HG03439 (cell line): ENCODE results near the gene ADGRG6.
"Not testable (repeated sequence)": the region's sequence is repeated elsewhere in the genome, so short reads cannot be mapped to it uniquely, and the experiment has no call there.

Experiments
- ATAC-seq: cut with Tn5 transposase; IDR thresholded peaks from one replicate; pipeline ENCODE4 v1.9.1; 2021; ENCODE audit warnings: mild to moderate bottlenecking, moderate library complexity; ENCODE audit not compliant: unreplicated experiment

The ADGRG6 gene

DNA sequence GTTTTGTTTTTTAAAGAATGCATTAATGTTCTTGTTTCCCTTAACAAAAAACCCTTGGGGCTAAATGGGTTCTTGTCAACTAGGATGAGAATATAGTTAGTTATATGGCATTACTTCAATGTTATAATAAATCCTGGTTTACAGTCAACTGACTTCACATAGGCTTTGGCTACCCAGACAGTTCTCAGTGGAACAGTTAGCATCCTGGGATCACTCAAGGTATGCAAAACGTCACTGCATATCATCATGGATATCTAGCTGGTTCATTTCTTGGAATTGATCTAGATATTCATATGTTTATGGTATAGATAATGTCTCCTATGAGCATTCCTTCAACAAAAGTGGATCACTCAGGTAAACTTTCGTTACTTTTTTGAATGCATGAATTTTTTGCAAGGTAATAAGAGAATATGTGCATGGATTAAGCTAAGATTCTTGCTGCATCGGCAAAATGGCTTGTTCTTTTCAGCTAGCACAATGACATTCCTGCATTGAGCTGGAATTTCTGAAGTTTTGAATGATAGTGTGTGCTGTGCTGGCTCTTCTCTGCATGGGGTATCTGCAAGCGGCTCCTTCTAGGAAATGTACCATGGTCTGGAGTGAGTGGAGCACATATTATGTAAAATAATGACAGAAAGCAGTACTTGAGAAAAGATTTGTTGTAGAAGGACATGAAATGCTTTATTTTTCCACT, 138.9 kb downstream of the ADGRG6 start:
- no peak for ATAC-seq

DNA sequence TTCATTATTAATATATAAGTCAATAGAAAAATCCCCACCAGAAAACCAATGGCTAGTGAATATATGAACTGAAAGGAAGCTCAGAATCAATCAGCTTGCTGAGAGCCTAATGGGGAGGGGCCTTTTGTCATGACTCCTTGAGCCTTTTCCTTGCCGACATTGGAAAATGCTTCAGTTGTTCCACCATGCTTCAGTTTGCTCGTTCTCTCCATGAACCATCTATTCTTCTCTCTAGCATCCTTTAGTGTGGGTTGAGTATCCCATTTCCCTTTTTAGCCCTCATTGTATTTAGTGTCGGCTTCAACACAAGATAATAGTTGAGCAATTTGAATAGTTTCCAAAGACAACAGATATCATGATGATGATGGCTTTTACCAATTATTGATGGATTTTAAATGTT, 139.9 kb downstream of the ADGRG6 start:
- ATAC-seq, result no peak

- no peak for ATAC-seq
Observed at GRCh38 chr6:142443102-142443501, 141.3 kb downstream of the ADGRG6 start.

- ATAC-seq, result no peak
Observed at GRCh38 chr6:142443532-142443931, 141.7 kb downstream of the ADGRG6 start.

DNA sequence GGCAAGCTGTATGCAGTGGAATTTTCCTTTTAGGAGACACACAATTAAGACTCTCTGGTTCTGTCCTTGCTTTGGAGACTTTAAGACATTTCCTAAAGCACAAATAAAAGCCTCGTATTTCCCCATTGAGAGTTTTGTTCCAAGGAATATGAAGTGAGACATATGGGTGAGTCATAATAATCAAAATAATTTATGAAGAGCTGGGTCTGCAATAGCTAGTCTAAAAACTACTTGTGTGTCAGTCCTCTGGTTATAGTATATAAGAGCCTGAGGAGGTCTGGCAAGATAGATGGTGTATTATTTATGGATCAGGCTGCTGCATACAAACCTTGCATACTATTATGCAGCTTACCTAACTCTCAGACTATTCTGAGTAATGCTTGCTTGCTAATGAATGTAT, 142.6 kb downstream of the ADGRG6 start:
- ATAC-seq, result no peak

DNA sequence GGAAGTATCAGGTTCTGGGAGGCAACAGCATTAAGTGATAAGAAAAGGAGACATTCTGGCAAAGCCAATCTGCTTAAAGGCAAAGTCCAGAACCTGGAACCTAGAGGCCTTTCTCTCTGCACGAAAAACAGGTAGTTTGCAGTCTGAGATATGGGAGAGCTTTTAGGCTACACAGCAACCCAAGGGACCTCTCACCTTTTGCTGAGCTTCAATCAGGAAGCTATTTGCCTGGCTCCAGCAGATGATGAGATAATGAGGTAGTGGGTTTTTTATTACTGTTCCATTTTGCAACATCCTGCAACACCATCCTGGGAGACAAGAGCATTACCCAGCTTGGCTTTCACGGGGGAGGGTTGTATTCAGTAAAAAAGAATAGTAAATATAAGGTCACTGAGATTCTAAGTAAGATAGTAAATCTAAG, 143.1 kb downstream of the ADGRG6 start:
- no peak for ATAC-seq

- no peak for ATAC-seq
Observed at GRCh38 chr6:142446168-142446567, 144.4 kb downstream of the ADGRG6 start.

DNA sequence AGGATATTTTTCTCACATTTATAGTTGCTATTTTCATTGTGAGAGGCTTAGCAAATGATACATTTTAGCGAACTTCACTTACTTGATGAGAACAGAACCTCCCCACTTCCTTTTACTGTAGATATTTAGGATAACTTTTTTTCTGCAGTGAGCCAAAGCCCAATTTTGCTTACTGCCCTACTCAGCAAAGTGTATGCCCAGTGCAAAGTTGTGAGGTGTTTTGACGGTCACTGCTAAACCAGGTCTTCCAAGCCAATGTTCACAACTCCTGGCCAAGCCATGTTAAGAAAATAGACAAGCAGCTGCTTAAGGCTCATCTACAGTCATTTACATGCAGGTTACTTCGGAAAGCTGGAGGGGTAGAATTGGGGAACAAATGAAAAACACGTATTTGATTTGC, 144.8 kb downstream of the ADGRG6 start:
- ATAC-seq, result no peak

DNA sequence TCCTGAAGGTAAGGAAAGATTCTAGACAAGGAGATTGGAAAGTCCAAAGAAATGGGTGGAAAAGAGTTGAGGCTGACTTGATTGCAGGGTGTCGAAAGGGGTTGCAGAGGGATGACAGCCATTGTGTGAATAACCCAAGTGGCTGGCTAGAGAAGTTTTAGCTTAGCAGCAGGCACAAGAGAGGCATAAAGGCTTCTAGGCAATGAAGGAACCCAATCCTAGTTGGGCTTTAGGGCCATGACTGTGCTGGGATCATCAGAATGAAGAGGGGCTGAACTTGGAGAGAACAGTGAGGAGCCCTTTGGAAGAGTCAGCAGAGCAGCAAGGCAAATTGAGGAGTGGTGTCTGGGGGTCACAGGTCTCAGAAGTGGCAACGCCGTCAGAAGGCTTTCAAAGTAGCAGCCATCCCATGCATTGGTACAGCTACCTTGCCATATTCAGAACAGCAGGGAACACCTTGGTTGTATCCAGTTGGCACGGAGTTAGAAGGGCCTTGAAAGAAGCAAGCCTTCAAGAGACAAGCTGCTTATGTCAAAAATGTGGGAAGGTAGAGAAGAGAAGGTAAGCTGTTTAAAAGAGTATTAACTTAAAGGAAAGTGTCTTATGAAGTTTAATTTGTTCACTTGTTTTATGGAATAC, 146.4 kb downstream of the ADGRG6 start:
- no peak for ATAC-seq

DNA sequence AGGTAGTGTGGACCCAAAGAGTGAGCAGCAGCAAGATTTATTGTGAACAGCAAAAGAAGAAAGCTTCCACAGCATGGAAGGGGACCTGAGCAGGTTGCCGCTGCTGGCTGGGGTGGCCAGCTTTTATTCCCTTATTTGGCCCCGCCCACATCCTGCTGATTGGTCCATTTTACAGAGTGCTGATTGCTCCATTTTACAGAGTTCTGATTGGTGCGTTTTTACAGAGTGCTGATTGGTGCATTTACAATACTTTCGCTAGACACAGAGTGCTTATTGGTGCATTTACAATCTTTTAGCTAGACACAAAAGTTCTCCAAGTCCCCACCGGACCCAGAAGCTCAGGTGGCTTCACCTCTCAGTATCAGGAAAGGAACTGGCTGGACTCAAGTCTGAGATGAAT, 149.0 kb downstream of the ADGRG6 start:
- not testable (repeated sequence) for ATAC-seq

DNA sequence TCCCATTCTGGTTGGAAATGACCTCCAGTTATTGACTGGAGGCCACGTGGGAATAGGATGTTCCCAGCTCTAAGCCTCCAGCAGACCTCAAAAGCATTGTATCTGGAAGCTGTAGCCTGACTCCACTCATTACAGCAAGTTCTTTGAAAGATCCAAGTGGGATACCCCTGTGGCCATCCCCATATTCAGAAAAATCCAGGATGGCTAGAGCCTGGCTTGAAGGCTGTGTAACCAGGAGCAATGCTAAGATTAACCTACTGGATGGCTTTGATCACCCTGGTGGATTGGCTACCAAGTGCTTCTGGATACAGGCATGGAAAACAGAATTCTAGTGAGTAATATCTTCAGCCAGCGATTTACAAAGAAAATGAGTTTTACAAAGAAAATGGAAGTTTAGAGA, 151.2 kb downstream of the ADGRG6 start:
- ATAC-seq, result no peak

DNA sequence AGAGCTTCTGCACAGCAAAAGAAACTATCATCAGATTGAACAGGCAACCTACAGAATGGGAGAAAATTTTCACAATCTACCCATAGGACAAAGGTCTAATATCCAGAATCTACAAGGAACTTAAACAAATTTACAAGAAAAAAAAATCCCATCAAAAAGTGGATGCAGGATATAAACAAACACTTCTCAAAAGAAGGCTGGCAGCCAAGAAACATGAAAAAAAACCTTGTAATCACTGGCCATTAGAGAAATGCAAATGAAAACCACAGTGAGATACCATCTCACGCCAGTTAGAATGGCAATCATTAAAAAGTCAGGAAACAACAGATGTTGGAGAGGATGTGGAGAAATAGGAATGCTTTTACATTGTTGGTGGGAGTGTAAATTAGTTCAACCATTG, 152.4 kb downstream of the ADGRG6 start:
- not testable (repeated sequence) for ATAC-seq

DNA sequence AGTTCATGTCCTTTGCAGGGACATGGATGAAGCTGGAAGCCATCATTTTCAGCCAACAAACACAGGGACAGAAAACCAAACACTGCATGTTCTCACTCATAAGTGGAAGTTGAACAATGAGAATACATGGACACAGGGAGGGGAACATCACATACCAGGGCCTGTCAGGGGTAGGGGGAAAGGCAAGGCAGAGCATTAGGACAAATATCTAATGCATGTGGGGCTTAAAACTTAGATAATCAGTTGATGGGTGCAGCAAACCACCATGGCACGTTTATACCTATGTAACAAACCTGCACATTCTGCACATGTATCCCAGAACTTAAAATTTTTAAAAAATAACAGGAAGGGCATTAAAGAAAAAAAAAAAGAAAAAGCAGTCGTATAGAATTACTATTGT, 153.0 kb downstream of the ADGRG6 start:
- ATAC-seq, result not testable (repeated sequence)

DNA sequence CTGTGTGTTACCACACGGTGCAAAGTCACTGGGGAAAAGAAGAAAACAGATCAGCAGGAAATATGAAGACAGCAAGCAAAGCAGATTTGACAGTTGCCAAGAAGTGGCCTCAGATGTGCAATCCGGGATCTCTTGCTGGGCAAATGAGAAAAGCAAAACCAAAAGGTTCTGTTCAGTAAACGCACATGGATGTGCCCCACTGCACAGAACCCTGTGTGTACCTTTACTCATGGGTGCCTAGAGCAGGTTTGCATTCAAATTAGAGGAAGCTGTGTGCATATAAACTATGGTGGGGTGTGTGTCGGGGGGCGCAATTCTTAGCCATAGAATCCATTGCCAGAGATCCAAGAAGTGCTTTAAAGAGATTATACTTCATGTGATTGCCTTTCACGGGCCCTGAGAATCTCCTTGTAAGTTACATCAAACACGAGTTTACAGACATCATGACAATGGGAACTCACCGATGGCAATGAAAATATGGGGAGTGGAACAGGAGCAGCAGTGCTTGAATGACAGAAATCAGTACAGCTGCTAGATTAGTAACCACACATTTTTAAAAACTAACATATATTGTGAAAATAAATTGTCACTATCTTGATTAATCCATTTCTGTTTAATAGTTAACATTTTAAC, 154.3 kb downstream of the ADGRG6 start:
- no peak for ATAC-seq

- no peak for ATAC-seq
Observed at GRCh38 chr6:142457638-142458406, 156.0 kb downstream of the ADGRG6 start.

- no peak for ATAC-seq
Observed at GRCh38 chr6:142458836-142459235, 157.0 kb downstream of the ADGRG6 start.

GRCh38 chr6:142459271-142459670, 157.5 kb downstream of the ADGRG6 start:
- no peak for ATAC-seq

GRCh38 chr6:142462260-142462659, 160.5 kb downstream of the ADGRG6 start:
- no peak for ATAC-seq

- no peak for ATAC-seq
Observed at GRCh38 chr6:142463988-142464387, 162.2 kb downstream of the ADGRG6 start.

GRCh38 chr6:142469220-142469619, 167.4 kb downstream of the ADGRG6 start:
- ATAC-seq, result no peak

GRCh38 chr6:142470421-142470820, 168.6 kb downstream of the ADGRG6 start:
- ATAC-seq, result no peak
